GM19099 (cell line): Measurements from ENCODE around the gene TNIP2.
A peak's percentile ranks its signal among the peaks of the same experiment; 100 is the strongest.

Experiments used
- POLR2A ChIP-seq: IDR thresholded peaks from 3 replicates; pipeline ENCODE4 v1.6.1; 2011; ENCODE audit warnings: low read depth; ENCODE audit not compliant: insufficient read length; ENCODE audit errors: extremely low read depth

TNIP2 gene

GRCh38 chr4:2788532-2789103 is 32.5 kb upstream of the TNIP2 start:
- no peak for TF ChIP-seq POLR2A

- no peak for TF ChIP-seq POLR2A
Measured at GRCh38 chr4:2788101-2788500, 32.0 kb upstream of the TNIP2 start.

DNA sequence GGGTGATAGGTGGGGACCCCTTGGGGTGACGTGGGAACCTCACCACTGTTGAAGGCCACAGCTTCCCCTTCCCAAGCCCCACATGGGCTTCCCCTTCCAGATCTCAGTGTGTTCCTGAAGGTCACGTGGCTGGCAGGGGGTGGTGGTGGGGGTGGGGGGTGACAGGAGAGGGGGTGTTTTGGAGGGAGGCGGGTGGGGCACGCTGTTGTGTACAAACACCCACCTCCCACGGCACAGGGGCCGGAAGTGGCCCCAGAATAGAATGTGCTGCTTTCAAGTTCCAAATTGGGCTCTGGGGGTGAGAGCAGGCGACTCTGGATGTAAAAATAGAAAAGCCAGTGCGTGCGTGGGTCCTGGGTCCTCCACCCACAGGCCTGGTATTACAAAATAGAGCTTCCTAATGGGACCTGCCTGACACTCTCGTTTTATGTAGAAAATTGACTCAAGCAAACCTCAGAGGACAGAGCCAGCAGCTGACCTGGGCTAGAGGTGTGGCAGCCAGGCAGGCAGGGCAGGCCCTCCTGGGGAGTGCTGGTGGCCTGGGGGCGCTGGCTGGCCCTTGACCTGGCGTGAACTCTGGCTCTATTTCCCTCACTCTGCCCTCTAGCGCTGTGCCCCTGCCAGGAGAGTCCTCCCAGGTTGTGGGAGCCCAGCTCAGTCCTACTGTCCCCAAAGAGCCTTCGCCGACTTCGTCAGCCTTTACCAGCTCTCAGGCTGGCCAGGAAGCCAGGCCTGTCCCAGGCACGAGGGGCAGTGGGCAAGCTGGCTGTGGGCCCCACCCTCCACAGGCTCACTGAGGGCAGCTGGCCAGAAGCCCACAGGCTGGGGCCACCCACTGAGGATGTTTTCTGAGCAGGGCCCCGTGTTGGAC is 31.3 kb upstream of the TNIP2 start:
- no peak for TF ChIP-seq POLR2A

- TF ChIP-seq POLR2A = no peak
Measured at GRCh38 chr4:2786794-2787229, 30.7 kb upstream of the TNIP2 start.

GRCh38 chr4:2786152-2786671 is 30.1 kb upstream of the TNIP2 start:
- no peak for TF ChIP-seq POLR2A

GRCh38 chr4:2785613-2786012 is 29.5 kb upstream of the TNIP2 start:
- peak; percentile 53 for TF ChIP-seq POLR2A

DNA sequence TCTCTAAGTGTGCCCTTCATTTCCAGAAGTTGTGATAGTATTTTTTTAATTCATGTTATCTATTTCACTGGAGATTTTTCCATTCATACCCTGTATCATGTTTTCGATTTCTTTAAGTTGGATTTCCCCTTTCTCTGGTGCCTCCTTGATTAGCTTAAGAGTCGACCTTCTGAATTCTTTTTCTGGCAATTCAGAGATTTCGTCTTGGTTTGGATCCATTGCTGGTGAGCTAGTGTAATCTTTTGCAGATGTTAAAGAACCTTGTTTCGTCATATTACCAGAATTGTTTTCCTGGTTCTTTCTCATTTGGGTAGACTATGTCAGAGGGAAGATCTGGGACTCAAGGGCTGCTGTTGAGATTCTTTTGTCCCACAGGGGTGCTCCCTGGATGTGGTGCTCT is 27.7 kb upstream of the TNIP2 start:
- TF ChIP-seq POLR2A = no peak

GRCh38 chr4:2781911-2782310 is 25.8 kb upstream of the TNIP2 start:
- TF ChIP-seq POLR2A = no peak

GRCh38 chr4:2771264-2771663 is 15.1 kb upstream of the TNIP2 start:
- no peak for TF ChIP-seq POLR2A

DNA sequence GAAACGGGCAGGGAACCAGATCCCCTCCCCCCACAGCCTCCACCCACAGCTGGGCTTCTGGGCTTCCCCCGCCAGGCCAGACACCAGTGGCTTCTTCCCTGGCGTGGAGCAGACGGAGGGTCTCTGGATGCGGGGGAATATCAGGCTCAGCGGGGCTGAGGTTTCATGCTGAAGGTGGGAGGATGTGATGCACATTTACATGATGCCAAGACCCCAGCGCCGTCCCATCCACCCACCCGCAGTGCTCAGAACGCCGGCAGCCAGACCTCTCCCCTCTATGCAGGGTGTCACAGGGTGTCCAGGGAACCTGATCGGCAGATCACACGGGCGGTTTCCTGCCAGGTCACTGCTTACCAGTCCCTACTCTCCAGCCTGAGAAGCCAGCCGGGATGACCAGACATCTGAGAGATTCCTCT is 12.8 kb upstream of the TNIP2 start:
- TF ChIP-seq POLR2A = no peak

DNA sequence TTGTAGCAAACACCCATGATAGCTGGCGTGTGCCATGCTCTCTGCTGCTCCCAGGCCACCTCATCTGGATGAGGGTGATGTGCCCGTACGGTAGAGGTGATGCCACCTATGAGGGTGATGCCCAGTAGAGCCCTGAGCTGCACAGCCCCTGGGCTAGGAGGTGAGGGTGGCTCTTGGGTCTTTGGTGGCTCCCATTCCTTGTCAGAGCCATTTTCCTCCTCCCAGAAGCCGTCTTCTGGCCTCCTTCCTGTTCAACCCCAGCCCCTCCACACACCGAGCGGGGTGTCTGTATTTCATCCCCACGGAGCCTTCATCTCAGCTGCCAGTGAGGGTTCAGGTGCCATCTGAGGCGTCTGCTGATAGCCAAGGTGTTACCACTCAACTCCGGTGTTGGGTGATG is 12.0 kb upstream of the TNIP2 start:
- TF ChIP-seq POLR2A = no peak

GRCh38 chr4:2767705-2768074 is 11.6 kb upstream of the TNIP2 start:
- TF ChIP-seq POLR2A = no peak

DNA sequence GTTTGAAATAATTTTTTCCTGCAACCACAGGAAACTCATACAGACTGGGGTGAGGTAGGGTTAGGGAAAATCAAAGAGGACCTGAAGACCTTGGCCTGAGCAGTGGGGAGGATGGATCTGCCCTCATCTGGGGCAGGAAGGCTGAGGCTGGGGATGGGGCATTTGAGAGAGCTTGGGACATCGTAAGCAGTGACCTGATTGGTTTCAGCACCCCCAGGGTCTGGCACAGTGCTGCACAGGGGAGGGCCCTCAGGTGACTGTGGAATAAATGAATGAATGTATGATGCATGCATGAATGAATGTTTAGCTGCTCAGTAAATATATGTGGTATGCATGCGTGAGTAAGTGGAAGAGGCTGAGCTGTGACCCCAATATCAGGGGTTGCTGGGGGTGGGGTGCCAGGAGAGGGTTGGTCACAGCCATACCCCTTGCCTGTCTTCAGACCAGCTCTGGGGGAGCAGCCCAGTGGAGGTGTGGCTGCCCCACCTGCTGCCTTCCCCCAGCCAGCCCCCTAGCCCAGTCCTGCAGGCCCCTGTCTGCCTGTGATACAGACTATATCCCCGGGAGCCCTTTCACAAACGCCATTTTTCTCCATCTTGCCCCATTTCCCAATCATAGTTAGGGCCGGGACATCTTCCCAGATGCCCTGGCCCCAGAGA is 11.0 kb upstream of the TNIP2 start:
- no peak for TF ChIP-seq POLR2A

DNA sequence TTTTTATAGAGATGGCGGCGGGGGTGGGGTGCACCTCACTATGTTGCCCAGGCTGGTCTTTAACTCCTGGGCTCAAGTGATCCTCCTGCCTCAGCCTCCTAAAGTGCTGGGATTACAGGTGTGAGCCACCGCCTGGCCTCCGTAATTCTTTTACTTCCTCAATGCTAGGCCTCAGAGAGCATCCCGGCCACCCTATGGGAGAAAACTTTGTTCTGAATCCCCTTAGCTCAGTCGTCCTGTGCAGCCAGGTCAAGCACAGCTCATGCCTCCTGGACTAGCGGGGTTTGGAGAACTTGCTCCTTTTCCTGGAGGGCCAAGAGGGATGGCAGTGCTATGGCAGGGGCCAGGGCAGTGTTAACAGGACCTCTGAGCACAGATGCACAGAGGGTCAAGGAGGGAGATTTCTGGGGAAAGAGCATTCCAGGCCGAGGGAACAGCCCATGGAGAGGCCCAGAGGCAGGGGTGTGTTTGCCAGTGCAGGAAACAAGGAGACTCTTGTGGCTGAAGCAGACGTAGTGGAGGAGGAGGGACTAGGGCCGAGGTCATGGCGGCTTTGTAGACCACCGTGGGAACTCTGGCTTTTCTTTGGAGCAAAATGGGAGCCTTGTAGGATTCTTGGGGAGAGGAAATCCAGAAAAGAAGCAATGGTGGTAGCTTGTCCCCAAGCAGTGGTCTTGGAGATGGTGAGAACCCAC is 9.8 kb upstream of the TNIP2 start:
- TF ChIP-seq POLR2A = no peak

DNA sequence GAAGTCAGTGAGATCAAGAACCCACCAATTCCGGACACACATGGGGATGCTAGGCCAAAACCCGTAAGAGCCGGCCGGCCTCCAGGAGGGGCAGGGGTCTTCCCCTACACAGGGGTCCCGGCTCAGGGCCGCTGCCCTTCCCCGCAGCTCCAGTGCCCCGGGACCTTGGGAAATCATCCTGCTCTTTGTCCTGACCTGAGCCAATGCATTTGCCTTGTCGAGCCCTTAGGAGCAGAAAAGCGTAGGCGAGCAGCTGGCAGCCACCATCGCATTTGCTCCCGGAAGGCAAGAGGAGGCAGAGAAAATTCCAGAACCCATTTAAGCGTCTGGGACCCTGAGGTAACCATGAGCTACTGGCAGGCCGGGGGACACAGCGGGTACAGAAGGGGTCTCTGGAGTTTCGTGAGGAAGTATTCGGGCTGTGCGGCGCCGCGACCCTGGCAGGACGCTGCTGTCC is 7.4 kb upstream of the TNIP2 start:
- no peak for TF ChIP-seq POLR2A
